NT2/D1 (cell line): ENCODE data around the gene AKR1E2.

Experiments
- DNase-seq: peaks from one replicate; pipeline ENCODE4 v3.0.0-alpha.2; 2011; ENCODE audit warnings: low read depth, low spot score
- H3K27me3 ChIP-seq: 2 replicates; pipeline ENCODE4 v1.6.0; 2011; ENCODE audit warnings: mild to moderate bottlenecking; ENCODE audit not compliant: insufficient read length, insufficient read depth
- H3K36me3 ChIP-seq: 2 replicates; pipeline ENCODE4 v1.6.1; 2011; ENCODE audit warnings: mild to moderate bottlenecking, low read length, mixed read lengths; ENCODE audit not compliant: insufficient read depth, insufficient read length
- H3K4me1 ChIP-seq: 2 replicates; pipeline ENCODE4 v1.5.1; 2011; ENCODE audit not compliant: insufficient read depth, insufficient read length
- H3K4me3 ChIP-seq: 2 replicates; pipeline ENCODE4 v1.5.1; 2011; ENCODE audit warnings: low read depth; ENCODE audit not compliant: insufficient read length
- H3K9ac ChIP-seq: 2 replicates; pipeline ENCODE4 v1.6.0; 2011; ENCODE audit warnings: low read depth; ENCODE audit not compliant: insufficient read length
- H3K9me3 ChIP-seq: 2 replicates; pipeline ENCODE4 v1.5.1; 2011; ENCODE audit warnings: mild to moderate bottlenecking, low read length; ENCODE audit not compliant: insufficient read depth
- SUZ12 ChIP-seq: IDR thresholded peaks from 2 replicates; pipeline ENCODE4 v1.6.1; 2011; ENCODE audit not compliant: insufficient read length, insufficient read depth; ENCODE audit errors: extremely low read depth
- YY1 ChIP-seq: IDR thresholded peaks from 2 replicates; pipeline ENCODE4 v1.6.1; 2011; ENCODE audit not compliant: insufficient read length, insufficient read depth
- ZNF274 ChIP-seq: IDR thresholded peaks from 2 replicates; pipeline ENCODE4 v1.6.1; 2011; ENCODE audit warnings: mild to moderate bottlenecking, low read depth, low read length

AKR1E2 gene

DNA sequence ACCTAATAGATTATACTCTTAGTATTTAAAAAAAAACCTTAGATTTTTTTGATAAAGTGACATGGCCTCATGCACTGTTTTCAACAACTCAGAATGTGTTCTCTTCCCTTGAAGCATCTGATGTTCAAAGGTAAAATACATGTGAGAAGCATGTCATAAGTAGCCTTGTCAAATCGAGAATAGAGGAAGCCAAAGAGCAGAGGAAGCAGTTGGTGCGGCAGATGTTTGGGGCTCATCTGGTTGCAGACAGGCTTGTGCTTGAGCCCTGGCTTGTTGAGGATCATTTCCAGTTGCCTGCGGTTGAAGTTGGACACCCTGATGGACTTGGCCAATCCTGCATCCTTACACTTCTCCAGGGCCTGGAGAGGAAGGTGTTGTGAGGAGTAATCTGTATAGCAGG lies 59.2 kb downstream of the AKR1E2 start:
- Histone ChIP-seq H3K36me3 (no peaks in the 10 kb centered on the region), H3K4me1 (no peaks in the 10 kb centered on the region), H3K4me3 (no peak overlapping the region), H3K9me3 (no peaks in the 10 kb centered on the region), H3K9ac (no peak overlapping the region), H3K27me3 (no peaks in the 10 kb centered on the region)
- DNase-seq, result no peak
- TF ChIP-seq ZNF274 (no peak), SUZ12 (no peak), YY1 (no peak)

DNA sequence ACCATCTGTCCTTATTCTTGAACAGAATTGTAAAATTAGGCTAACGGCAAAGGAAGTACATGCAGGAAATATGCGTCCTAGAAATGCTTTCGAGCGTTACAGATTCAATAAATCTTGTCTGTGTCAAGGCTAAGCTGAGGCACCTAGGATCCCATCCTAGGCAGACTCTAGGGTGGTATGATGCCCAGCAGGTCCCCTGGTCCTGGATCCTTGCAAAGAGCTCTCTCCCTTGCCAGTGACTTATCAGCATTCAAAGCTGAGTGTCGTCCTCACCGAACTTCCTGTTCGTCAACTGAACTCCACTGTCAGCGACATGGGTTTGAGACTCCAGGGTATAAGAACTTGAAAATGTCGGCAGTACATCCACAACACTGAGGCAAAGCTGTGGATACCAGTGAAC lies 61.5 kb downstream of the AKR1E2 start:
- H3K27me3 ChIP-seq, result no peaks in the 10 kb centered on the region

DNA sequence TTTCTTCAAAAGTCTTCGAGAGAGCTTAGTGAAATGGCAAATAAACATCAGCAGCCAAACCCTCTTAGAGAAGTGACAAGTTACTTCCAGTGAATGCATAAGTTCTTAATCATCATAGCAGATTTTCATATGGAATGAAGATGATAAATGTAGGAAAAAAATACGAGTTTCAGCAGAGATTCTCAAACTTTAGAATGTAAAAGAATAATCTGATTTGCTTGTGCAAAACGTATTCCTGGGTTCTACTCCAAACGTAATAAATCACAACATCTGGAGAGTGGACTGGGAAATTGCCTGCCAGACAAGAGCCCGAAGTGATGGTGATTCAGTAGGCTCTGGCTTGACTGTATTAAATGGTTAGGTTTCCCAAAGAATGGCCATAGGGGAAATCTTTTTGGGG lies 62.2 kb downstream of the AKR1E2 start:
- no peak for DNase-seq
- no peak overlapping the region for H3K4me3 ChIP-seq
- no peaks in the 10 kb centered on the region for H3K4me1 ChIP-seq
- H3K27me3 ChIP-seq, result no peaks in the 10 kb centered on the region
- no peak overlapping the region for H3K9ac ChIP-seq
- no peaks in the 10 kb centered on the region for H3K9me3 ChIP-seq
- TF ChIP-seq ZNF274 (no peak), YY1 (no peak), SUZ12 (no peak)
- H3K36me3 ChIP-seq, result no peaks in the 10 kb centered on the region

More for the DNA sequence above, 61.5 kb downstream of the AKR1E2 start:
- Histone ChIP-seq H3K4me3 (no peak overlapping the region), H3K9ac (no peak overlapping the region), H3K4me1 (no peaks in the 10 kb centered on the region), H3K9me3 (no peaks in the 10 kb centered on the region), H3K36me3 (no peaks in the 10 kb centered on the region)
- DNase-seq, result no peak
- no peak for TF ChIP-seq SUZ12
- no peak for TF ChIP-seq ZNF274
- no peak for TF ChIP-seq YY1

DNA sequence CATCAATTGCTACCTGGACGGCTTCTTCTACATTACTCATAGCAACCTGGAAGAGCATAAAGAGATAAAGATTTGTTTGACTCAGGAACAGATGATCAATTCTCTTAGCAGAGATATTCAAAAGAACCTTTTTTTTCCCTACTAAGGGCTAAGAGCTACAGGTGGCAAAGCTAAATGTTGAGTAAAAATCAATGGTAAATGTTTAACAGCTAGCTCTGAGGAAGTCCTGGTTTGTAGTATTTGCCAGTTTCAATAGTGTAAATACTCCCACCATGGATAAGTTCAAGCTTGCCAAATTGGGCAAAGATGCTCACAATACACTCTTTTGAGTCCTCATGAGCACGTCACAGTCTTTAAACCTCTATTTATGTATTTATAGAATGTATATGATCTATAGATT lies 64.0 kb downstream of the AKR1E2 start:
- Histone ChIP-seq H3K27me3 (no peaks in the 10 kb centered on the region), H3K9me3 (no peaks in the 10 kb centered on the region), H3K9ac (no peak overlapping the region), H3K36me3 (no peaks in the 10 kb centered on the region), H3K4me1 (no peaks in the 10 kb centered on the region), H3K4me3 (no peak overlapping the region)
- DNase-seq, result no peak
- no peak for TF ChIP-seq ZNF274
- no peak for TF ChIP-seq YY1
- TF ChIP-seq SUZ12, result no peak

DNA sequence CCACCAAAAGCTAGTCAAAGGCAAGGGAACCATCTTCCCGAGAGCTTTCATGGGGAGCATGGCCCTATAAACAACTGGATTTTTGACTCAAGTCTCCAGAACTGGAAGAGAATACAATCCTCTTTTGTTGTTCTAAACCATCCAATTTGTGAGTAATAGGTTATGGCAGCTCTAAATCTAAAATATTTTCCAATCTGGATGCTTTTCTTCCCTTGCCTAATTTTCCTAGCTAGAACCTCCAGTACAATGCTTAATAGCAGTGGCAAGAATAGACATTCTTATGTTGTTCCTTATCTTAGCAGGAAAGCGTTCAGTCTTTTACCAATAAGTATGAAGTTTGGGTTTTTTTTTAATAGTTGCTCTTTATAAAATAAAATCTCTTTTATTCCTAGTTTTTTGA lies 66.7 kb downstream of the AKR1E2 start:
- H3K9ac ChIP-seq, result no peak overlapping the region
- H3K27me3 ChIP-seq, result no peaks in the 10 kb centered on the region
- H3K4me3 ChIP-seq, result no peak overlapping the region
- no peak for DNase-seq
- H3K9me3 ChIP-seq, result no peaks in the 10 kb centered on the region
- no peaks in the 10 kb centered on the region for H3K4me1 ChIP-seq
- H3K36me3 ChIP-seq, result no peaks in the 10 kb centered on the region
- TF ChIP-seq SUZ12 (no peak), YY1 (no peak), ZNF274 (no peak)

DNA sequence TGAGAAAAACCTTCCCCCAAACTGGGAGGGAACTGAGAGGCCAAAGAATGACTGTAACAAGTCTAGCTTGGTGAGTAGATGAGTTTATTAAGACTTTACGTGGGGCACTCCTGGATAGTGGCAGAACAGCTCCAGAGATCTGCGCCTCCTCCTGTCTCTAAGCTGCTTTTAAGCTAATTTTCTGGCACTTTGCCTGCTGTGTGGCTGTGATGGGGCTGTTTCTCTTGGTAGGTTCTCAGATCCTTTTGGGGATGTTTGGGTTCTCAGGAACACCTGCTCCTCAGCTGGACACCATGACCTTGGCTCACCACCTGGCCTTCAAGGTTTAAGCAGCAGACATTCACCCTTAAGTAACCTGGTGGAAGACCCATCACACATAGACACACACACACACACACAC lies 68.3 kb downstream of the AKR1E2 start:
- H3K27me3 ChIP-seq, result no peaks in the 10 kb centered on the region
- no peak for DNase-seq
- TF ChIP-seq YY1 (no peak), ZNF274 (no peak), SUZ12 (no peak)
- no peak overlapping the region for H3K9ac ChIP-seq
- no peaks in the 10 kb centered on the region for H3K9me3 ChIP-seq
- no peaks in the 10 kb centered on the region for H3K36me3 ChIP-seq
- no peaks in the 10 kb centered on the region for H3K4me1 ChIP-seq
- H3K4me3 ChIP-seq, result no peak overlapping the region
